NCI-H128 (cell line): Measurements from ENCODE around the gene ERF.
A peak's percentile ranks its signal among the peaks of the same experiment; 100 is the strongest.

Source experiments
- DNase-seq: peaks from one replicate; lab custom pipeline; 2025; ENCODE audit not compliant: unreplicated experiment; lab: John Stamatoyannopoulos, UW

ERF gene

GRCh38 chr19:42254089-42254849 is 659 bp downstream of the ERF start:
- DNase-seq = no peak

- no peak for DNase-seq
Measured at GRCh38 chr19:42253245-42254088, 1.5 kb downstream of the ERF start.

- no peak for DNase-seq
Measured at GRCh38 chr19:42252365-42253244, 2.3 kb downstream of the ERF start.

- DNase-seq = no peak
Measured at GRCh38 chr19:42251572-42252358, 3.2 kb downstream of the ERF start.

- no peak for DNase-seq
Measured at GRCh38 chr19:42250666-42251531, 4.0 kb downstream of the ERF start.

- no peak for DNase-seq
Measured at GRCh38 chr19:42250183-42250665, 4.7 kb downstream of the ERF start.

GRCh38 chr19:42249769-42250168 is 5.2 kb downstream of the ERF start:
- no peak for DNase-seq

- no peak for DNase-seq
Measured at GRCh38 chr19:42249149-42249750, 5.7 kb downstream of the ERF start.

GRCh38 chr19:42248270-42249148 is 6.4 kb downstream of the ERF start:
- DNase-seq = no peak

- no peak for DNase-seq
Measured at GRCh38 chr19:42247640-42248199, 7.2 kb downstream of the ERF start.

- no peak for DNase-seq
Measured at GRCh38 chr19:42246922-42247639, 7.8 kb downstream of the ERF start.

GRCh38 chr19:42246143-42246921 is 8.6 kb downstream of the ERF start:
- DNase-seq = no peak

GRCh38 chr19:42245231-42245630 is 9.7 kb downstream of the ERF start:
- DNase-seq = no peak

- DNase-seq = peak; percentile 87
Measured at GRCh38 chr19:42244347-42245220, 10.3 kb downstream of the ERF start.
